Measurements from ENCODE around the gene CUEDC2. TPM values are rescaled to one million over a fixed set of nuclear protein-coding genes. Genes with fewer than 3 reads are reported as not detected.

CUEDC2 gene
- total RNA-seq, 1 donor, result 51.0 TPM

DNA sequence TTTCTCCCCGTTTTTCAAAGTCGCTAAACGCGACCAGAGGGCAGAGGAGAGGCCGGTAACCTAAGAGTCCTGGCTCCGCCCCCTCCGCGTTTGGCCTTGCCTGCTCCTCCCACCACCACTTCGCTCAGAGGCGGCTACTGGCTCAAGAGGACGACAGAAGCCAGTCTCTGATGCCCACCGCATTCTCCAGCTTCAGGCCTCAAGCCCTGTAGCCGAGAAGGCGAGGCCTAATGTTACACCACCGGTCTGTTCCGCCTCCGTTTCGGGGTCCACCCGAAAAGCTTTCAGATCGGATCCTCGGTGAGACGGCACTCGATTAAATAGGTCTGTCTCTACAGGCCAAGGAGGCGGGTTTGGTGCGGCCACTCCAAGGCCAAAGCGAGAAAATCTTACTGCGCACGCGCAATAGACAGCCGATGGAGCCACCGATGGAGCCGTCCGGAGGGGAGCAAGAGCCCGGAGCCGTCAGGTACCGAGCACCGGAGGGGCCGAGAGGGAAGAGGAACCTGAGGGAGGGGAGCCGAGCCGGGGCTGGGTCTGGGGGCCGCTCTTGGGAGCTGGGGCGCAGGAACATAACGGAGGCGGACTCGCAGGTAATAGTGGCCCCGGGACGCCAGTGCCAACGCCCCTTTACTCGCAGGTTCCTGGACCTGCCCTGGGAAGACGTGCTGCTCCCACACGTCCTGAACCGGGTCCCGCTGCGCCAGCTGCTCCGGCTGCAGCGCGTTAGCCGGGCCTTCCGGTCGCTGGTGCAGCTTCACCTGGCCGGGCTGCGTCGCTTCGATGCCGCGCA lies 11.5 kb downstream of the CUEDC2 start, which contains the start of gene FBXL15:
Gene FBXL15 (plus strand): TSS at position 123 of the 793 bp plus-strand sequence. CDS start 294 bp downstream, at position 417.
- peak; percentile 97 for DNase-seq (ENCODE audit: low read depth)
- peak within 1 kb of the TSS; percentile 89 for H3K4me3 ChIP-seq (ENCODE audit: low read depth, low read length)
- TF ChIP-seq, protein P1, sequence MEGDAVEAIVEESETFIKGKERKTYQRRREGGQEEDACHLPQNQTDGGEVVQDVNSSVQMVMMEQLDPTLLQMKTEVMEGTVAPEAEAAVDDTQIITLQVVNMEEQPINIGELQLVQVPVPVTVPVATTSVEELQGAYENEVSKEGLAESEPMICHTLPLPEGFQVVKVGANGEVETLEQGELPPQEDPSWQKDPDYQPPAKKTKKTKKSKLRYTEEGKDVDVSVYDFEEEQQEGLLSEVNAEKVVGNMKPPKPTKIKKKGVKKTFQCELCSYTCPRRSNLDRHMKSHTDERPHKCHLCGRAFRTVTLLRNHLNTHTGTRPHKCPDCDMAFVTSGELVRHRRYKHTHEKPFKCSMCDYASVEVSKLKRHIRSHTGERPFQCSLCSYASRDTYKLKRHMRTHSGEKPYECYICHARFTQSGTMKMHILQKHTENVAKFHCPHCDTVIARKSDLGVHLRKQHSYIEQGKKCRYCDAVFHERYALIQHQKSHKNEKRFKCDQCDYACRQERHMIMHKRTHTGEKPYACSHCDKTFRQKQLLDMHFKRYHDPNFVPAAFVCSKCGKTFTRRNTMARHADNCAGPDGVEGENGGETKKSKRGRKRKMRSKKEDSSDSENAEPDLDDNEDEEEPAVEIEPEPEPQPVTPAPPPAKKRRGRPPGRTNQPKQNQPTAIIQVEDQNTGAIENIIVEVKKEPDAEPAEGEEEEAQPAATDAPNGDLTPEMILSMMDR (IDR thresholded peaks at IDR 0.05; ENCODE audit: insufficient read depth, low read depth, low read length), result no peak

DNA sequence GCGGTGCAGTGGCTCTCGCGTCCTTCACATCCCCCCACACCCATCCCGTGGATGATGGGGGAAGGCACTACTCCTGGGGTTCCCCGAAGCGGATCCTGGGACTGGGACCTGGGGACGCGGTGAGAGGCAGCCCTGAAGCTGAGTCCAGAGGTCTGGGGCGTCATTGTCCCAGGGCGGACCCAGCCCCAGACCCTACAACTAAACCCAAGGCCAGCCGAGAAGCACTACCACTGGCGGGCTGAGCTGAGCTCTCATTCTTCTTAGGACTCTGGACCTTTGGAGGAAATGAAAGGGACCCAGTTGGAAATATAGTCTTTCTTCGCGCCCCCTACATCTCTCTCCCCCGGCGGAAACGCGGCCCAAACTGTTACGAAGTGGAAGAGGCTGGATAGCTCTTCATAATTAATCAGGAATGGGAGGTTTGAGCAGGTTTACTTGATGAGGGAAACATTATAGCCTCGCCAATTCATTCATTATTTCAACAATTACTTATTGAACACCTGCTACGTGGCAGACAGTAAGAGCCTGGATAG lies 12.1 kb downstream of the CUEDC2 start:
- no peak for DNase-seq (ENCODE audit: low read depth)
- TF ChIP-seq, protein P1 (IDR thresholded peaks at IDR 0.05; ENCODE audit: insufficient read depth, low read depth, low read length), result no peak
- peak overlapping the region; percentile 89 for H3K4me3 ChIP-seq (ENCODE audit: low read depth, low read length)

DNA sequence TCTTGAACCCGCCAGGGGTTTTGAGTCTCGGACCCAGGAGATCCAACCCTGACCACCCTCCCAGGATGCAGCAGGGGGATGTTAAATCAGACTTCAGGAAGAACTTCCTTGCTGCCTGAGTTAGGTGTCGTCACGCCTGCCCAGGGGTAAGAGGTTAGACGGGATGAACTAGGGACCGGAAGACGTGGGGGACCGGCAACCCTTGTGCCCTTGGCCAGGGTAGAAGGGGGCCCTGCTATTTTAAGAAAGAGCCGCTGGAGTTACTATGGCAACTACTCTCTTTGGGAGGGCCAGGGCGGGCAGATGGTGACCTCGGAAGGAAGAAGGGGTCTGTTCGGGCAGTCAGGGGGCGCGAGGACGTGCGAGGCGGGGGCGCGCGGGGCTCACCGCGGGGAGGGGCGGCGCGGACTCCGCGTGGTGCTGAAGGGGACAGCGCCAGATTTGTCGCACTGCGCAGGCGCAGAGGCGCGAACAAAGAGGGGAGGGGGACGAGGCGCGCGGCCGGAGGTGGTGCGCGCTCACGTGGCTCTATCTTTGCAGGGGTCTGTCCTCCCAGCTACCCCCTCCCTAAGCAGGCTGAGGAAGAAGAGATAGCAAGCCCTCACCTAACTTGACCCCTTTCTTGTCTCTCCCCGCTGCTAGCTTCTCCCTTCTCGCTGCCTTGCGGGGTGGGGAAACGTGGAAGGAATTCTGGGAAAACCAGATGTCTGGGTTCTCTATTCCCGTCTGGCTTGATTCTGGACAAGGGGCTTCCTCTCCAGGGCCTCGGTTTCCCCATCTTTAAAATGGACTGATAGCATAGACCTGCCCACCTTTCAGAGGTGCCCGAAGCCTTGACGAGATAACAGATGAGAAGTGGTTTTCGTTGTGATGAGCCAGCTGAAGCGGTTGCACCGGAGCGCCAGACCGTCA lies 12.8 kb downstream of the CUEDC2 start:
- H3K4me3 ChIP-seq (ENCODE audit: low read depth, low read length), result peak overlapping the region; percentile 89
- DNase-seq (ENCODE audit: low read depth), result no peak
- TF ChIP-seq, protein P1 (IDR thresholded peaks at IDR 0.05; ENCODE audit: insufficient read depth, low read depth, low read length), result no peak

GRCh38 chr10:102418622-102419268 lies 13.6 kb downstream of the CUEDC2 start, which contains the start of gene PSD:
TSS of gene PSD (minus strand) at chr10:102418785. CDS start at chr10:102417038, 1,747 bp downstream.
- peak within 1 kb of the TSS; percentile 89 for H3K4me3 ChIP-seq (ENCODE audit: low read depth, low read length)
- no peak for DNase-seq (ENCODE audit: low read depth)
- TF ChIP-seq, protein P1 (IDR thresholded peaks at IDR 0.05; ENCODE audit: insufficient read depth, low read depth, low read length), result no peak

- no peak overlapping the region for H3K4me3 ChIP-seq (ENCODE audit: low read depth, low read length)
- TF ChIP-seq, protein P1 (IDR thresholded peaks at IDR 0.05; ENCODE audit: insufficient read depth, low read depth, low read length), result no peak
- DNase-seq (ENCODE audit: low read depth), result no peak
Observed at GRCh38 chr10:102416695-102417094, 15.7 kb downstream of the CUEDC2 start.

GRCh38 chr10:102416283-102416682 lies 16.1 kb downstream of the CUEDC2 start:
- no peak for DNase-seq (ENCODE audit: low read depth)
- no peak overlapping the region for H3K4me3 ChIP-seq (ENCODE audit: low read depth, low read length)
- TF ChIP-seq, protein P1 (IDR thresholded peaks at IDR 0.05; ENCODE audit: insufficient read depth, low read depth, low read length), result no peak
